Measurements from ENCODE around the gene PAQR4. TPM values are rescaled to one million over a fixed set of nuclear protein-coding genes. Genes with fewer than 3 reads are reported as not detected.
A peak's percentile ranks its signal among the peaks of the same experiment; 100 is the strongest.

PAQR4 gene
- polyA plus RNA-seq, 4 donors: 7.0 to 10.8 (median 9.8) TPM

GRCh38 chr16:2976673-2977072, 7.5 kb downstream of the PAQR4 start:
- no peak for DNase-seq (ENCODE audit: low read depth in 4 of 4, low spot score in 3 of 4)

GRCh38 chr16:2977440-2977839, 8.3 kb downstream of the PAQR4 start:
- DNase-seq (ENCODE audit: low read depth in 4 of 4, low spot score in 3 of 4): no peak

- no peak for DNase-seq (ENCODE audit: low read depth in 4 of 4, low spot score in 3 of 4)
Observed at GRCh38 chr16:2979669-2980226, 10.6 kb downstream of the PAQR4 start.

GRCh38 chr16:2980227-2981176, 11.4 kb downstream of the PAQR4 start, which contains the start of gene PKMYT1:
Gene PKMYT1 (minus strand): TSS chr16:2980446. CDS start chr16:2979657, 789 bp downstream.
- DNase-seq (ENCODE audit: low read depth in 4 of 4, low spot score in 3 of 4): peak; percentile 73 to 83 (median 76)

- DNase-seq (ENCODE audit: low read depth in 4 of 4, low spot score in 3 of 4): no peak
Observed at GRCh38 chr16:2981177-2981898, 12.2 kb downstream of the PAQR4 start.

GRCh38 chr16:2981899-2982250, 12.7 kb downstream of the PAQR4 start:
- no peak for DNase-seq (ENCODE audit: low read depth in 4 of 4, low spot score in 3 of 4)

- no peak for DNase-seq (ENCODE audit: low read depth in 4 of 4, low spot score in 3 of 4)
Observed at GRCh38 chr16:2982402-2982801, 13.3 kb downstream of the PAQR4 start.

GRCh38 chr16:2983706-2984136, 14.6 kb downstream of the PAQR4 start:
- DNase-seq (ENCODE audit: low read depth in 4 of 4, low spot score in 3 of 4): peak in 1 of 4 donors; percentile 59

- DNase-seq (ENCODE audit: low read depth in 4 of 4, low spot score in 3 of 4): no peak
Observed at GRCh38 chr16:2985462-2985861, 16.3 kb downstream of the PAQR4 start.

GRCh38 chr16:2985893-2986355, 16.8 kb downstream of the PAQR4 start:
- DNase-seq (ENCODE audit: low read depth in 4 of 4, low spot score in 3 of 4): no peak

GRCh38 chr16:2986623-2987188, 17.6 kb downstream of the PAQR4 start:
- DNase-seq (ENCODE audit: low read depth in 4 of 4, low spot score in 3 of 4): no peak

- no peak for DNase-seq (ENCODE audit: low read depth in 4 of 4, low spot score in 3 of 4)
Observed at GRCh38 chr16:2987286-2987685, 18.1 kb downstream of the PAQR4 start.

- DNase-seq (ENCODE audit: low read depth in 4 of 4, low spot score in 3 of 4): no peak
Observed at GRCh38 chr16:2987833-2988232, 18.7 kb downstream of the PAQR4 start.

- no peak for DNase-seq (ENCODE audit: low read depth in 4 of 4, low spot score in 3 of 4)
Observed at GRCh38 chr16:2988590-2989099, 19.5 kb downstream of the PAQR4 start.

GRCh38 chr16:2990891-2991290, 21.7 kb downstream of the PAQR4 start:
- DNase-seq (ENCODE audit: low read depth in 4 of 4, low spot score in 3 of 4): no peak

GRCh38 chr16:2991566-2992261, 22.6 kb downstream of the PAQR4 start:
- DNase-seq (ENCODE audit: low read depth in 4 of 4, low spot score in 3 of 4): no peak

GRCh38 chr16:2992383-2993081, 23.4 kb downstream of the PAQR4 start:
- DNase-seq (ENCODE audit: low read depth in 4 of 4, low spot score in 3 of 4): no peak

- no peak for DNase-seq (ENCODE audit: low read depth in 4 of 4, low spot score in 3 of 4)
Observed at GRCh38 chr16:2996298-2996697, 27.1 kb downstream of the PAQR4 start.

GRCh38 chr16:2999929-3000328, 30.8 kb downstream of the PAQR4 start:
- no peak for DNase-seq (ENCODE audit: low read depth in 4 of 4, low spot score in 3 of 4)

Measured in left renal pelvis (tissue), 4 donors.